Stimulated activated CD4-positive, alpha-beta T cell treated with anti-CD3 and anti-CD28 coated beads, TNF-alpha, amount 100 ng/mL, for 24 hours (primary cell): ENCODE results near the gene BORCS8.
"Not testable (repeated sequence)": the region's sequence is repeated elsewhere in the genome, so short reads cannot be mapped to it uniquely, and the experiment has no call there.

Experiments
- DNase-seq, 3 experiments: peaks; one replicate each; pipeline ENCODE4 v3.0.0-alpha.2; 2020; ENCODE audit warnings: low read depth in 3 of 3

The BORCS8 gene

DNA sequence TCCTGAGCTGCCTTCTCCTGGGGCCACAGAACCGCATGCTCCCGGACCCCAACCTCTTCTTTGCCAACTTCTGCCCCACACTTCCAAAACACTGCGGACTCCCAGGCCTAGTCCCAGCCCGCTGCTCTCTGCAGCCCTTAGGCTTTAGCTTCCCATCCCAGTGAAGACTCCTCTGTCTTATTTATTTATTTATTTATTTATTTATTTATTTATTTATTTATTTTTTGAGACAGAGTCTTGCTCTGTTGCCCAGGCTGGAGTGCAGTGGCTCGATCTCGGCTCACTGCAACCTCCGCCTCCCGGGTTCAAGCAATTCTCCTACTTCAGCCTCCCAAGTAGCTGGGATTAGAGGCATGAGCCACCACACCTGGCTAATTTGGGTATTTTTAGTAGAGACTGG lies 43.4 kb downstream of the BORCS8 start:
- not testable (repeated sequence) for DNase-seq

GRCh38 chr19:19147344-19147743 lies 44.6 kb downstream of the BORCS8 start:
- DNase-seq = no peak

- no peak for DNase-seq
Measured at GRCh38 chr19:19146865-19147264, 45.1 kb downstream of the BORCS8 start.

- peak; percentile 76 to 83 (median 77) for DNase-seq
Measured at GRCh38 chr19:19145684-19146608, 46.0 kb downstream of the BORCS8 start.

DNA sequence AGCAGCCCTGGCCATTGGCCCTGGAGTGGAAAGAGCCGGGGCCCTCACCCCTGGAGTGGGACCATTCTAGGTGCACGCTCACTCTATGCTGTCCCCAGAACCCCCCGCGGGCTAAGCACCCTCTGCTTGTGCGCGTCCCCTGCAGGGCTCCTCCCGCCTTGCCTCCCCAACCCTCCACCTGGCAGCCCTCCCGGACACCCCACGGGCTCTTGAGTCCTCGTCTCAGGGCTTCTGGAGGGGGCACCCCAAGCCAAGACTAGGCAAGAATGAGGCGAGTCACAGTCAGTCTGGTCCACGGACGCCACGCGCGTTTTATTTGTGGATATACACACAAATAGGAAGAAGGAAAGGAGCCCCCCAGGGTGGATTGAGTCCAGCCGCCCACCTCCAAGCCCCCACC lies 46.7 kb downstream of the BORCS8 start:
- no peak for DNase-seq

DNA sequence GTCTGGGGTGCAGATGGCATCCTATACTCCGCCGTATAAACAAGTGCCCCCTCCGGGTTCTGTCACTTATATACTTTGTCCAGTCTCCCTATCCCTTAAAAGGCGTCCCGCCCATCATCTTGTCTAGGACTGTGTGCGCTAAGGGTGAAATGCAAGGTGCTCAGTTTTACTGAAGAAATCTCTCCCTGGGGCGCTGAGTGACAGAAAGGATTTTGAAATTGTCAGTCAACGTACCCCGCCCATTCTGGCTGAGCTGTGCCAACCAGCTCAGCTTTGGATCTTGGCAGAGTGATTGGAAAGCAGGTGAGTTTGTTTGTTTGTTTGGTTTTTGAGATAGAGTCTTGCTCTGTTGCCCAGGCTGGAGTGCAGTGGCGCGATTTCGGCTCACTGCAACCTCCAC lies 49.6 kb downstream of the BORCS8 start:
- no peak for DNase-seq

GRCh38 chr19:19140476-19140875 lies 51.5 kb downstream of the BORCS8 start:
- no peak for DNase-seq

DNA sequence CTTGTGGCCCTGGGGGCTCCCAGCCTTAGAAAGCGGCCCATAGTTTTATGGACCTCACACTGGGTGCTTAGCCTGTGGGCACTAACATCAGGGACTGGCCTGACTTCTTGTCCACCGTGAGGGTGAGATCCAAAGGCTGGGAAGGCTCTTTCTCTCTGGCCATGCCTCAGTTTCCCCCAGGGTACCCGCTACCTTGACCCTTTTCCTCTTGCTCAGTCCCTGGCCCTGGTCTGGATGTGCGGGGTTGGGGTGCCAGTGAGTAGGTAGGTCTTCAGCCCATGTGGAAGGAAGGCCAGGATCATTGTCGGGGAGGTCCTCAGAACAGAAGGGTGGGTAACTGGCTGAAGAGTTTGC lies 52.1 kb downstream of the BORCS8 start:
- DNase-seq = no peak

GRCh38 chr19:19138109-19138981 lies 53.6 kb downstream of the BORCS8 start, which contains the start of gene TMEM161A:
Gene TMEM161A (minus strand): TSS chr19:19138478. CDS start chr19:19138428, 50 bp downstream.
- DNase-seq = peak; percentile 89 to 96 (median 93)

DNA sequence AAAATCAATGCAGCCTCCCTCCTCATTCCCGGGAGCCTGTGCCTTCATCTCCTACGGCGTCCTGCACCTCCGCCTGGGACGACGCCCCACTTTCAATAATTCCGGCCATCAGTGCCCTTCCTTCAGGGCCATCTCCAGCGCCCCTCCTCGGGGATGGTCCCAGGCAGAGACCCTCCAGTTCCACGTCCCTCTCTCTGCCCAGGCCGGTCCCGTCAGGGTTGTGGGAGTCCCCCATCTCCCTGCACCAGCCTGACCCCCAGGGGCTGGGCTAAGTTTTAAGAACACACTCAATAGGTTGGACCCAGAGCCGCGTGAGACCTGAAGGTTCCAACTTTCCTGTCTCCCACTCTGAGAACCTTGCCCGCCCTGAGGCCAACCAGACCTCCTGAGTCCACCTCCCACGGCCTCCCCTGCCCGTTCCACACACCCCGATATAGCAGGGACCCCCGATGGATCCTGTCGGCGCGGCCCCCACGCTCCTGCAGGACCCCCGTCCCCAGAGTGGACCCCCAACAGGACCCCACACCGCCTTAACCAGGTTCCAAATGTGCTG lies 54.3 kb downstream of the BORCS8 start:
- DNase-seq = no peak

- DNase-seq = not testable (repeated sequence)
Measured at GRCh38 chr19:19135713-19136112, 56.2 kb downstream of the BORCS8 start.

DNA sequence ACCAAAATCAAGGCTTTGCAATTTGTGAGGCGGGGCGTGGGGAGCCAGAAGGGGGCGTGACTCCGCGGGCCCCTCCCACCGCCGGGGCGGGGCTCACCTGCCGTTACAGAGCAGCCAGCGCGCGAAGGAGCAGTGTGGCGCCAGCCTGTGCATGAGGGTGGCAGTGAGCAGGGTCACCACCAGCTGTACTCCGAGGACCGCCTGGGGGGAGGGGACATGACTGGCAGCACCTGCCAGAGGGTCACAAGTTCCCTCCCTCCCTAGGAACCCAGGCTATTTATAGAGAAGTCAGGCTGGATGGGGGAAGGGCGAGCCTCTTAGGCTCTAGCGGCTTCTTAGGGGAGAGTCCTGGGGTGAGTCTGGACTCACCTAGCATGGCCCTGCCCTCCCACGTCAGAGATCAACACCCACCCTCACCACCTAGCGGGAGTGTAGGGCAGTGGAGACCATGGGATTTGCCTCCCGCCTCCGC lies 57.2 kb downstream of the BORCS8 start:
- peak in 2 of 3 experiments; percentile 24 to 41 for DNase-seq

- no peak for DNase-seq
Measured at GRCh38 chr19:19133985-19134384, 58.0 kb downstream of the BORCS8 start.

DNA sequence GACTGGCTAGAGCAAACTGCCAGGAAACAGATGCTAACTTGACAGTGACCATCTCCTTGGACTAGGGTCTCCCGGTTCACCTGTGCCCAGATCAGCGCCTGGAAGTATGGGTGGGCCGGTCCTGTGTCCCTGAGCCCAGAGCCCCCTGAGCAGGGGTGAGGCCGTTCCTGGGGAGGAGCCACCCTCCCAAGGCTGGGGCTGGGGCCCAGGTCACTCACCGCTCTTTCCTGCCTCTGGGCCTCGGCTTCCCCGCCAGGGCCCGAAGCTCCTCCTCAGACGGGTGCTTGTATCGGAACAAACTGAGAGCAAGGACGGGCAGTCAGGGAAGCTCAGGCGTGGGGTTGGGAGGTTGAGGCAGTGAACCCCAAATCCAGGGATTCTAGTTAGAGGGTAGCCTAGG lies 59.0 kb downstream of the BORCS8 start:
- no peak for DNase-seq

DNA sequence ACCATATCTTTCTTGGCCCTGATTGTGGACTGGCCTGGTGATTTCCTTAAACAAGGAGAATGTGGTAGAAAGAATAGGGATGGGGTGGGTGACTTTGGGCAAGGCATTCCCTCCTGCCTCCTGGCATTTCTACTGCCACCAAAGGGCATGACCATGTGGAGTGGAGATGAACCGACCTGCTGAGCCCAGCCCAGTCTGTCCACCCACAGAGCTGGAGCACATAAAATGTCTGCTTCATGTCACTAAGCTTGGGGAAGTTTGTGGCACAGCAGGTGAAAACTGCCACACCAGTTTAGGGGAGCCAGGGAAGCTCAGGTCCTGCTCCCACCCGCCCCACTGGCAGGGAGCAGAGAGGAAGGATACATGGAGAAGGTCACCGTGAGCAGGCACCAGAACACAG lies 60.0 kb downstream of the BORCS8 start:
- DNase-seq = no peak
